Stimulated activated CD8-positive, alpha-beta memory T cell treated with anti-CD3 and anti-CD28 coated beads, Interleukin-12 subunit alpha, Interleukin-12 subunit beta, amount 100 ng/mL, for 24 hours (primary cell): Measurements from ENCODE around the gene LRCH4.

Experiments
- DNase-seq: peaks from one replicate; pipeline ENCODE4 v3.0.0-alpha.2; 2020; ENCODE audit errors: extremely low read depth

The LRCH4 gene

GRCh38 chr7:100582041-100582579 lies 3.8 kb downstream of the LRCH4 start:
- DNase-seq, result no peak

- no peak for DNase-seq
These were observed 5.3 kb downstream of the LRCH4 start for GRCh38 chr7:100580466-100581283.

GRCh38 chr7:100578246-100579183 lies 7.4 kb downstream of the LRCH4 start:
- DNase-seq, result no peak

GRCh38 chr7:100577507-100577906 lies 8.4 kb downstream of the LRCH4 start:
- DNase-seq, result no peak

GRCh38 chr7:100577103-100577502 lies 8.8 kb downstream of the LRCH4 start:
- DNase-seq, result no peak

GRCh38 chr7:100576384-100576993 lies 9.4 kb downstream of the LRCH4 start:
- DNase-seq, result no peak

- DNase-seq, result no peak
These were observed 10.1 kb downstream of the LRCH4 start for GRCh38 chr7:100575746-100576383.

- DNase-seq, result no peak
These were observed 10.7 kb downstream of the LRCH4 start for GRCh38 chr7:100575206-100575631.

- no peak for DNase-seq
These were observed 11.3 kb downstream of the LRCH4 start for GRCh38 chr7:100574362-100575205.

- no peak for DNase-seq
These were observed 12.1 kb downstream of the LRCH4 start, which contains the start of gene SAP25 for GRCh38 chr7:100573691-100574361. Gene SAP25, minus strand, starts transcription at chr7:100573900. Its CDS starts 158 bp downstream, at chr7:100573742.

- DNase-seq, result no peak
These were observed 12.8 kb downstream of the LRCH4 start for GRCh38 chr7:100572949-100573675.

GRCh38 chr7:100572281-100572948 lies 13.5 kb downstream of the LRCH4 start:
- DNase-seq, result no peak

- no peak for DNase-seq
These were observed 14.2 kb downstream of the LRCH4 start for GRCh38 chr7:100571829-100572116.

GRCh38 chr7:100570954-100571828 lies 14.7 kb downstream of the LRCH4 start:
- no peak for DNase-seq

GRCh38 chr7:100568896-100569844 lies 16.8 kb downstream of the LRCH4 start:
- no peak for DNase-seq

- DNase-seq, result no peak
These were observed 17.6 kb downstream of the LRCH4 start for GRCh38 chr7:100568176-100568895.
